GM12864 (cell line): ENCODE data around the gene C7.
"Not testable (repeated sequence)": the region's sequence is repeated elsewhere in the genome, so short reads cannot be mapped to it uniquely, and the experiment has no call there.

ENCODE experiments used
- DNase-seq: peaks from one replicate; pipeline ENCODE4 v3.0.0-alpha.2; 2011; ENCODE audit warnings: low read depth
- H3K4me3 ChIP-seq: 2 replicates; pipeline ENCODE4 v1.5.1; 2011; ENCODE audit warnings: mild to moderate bottlenecking, low read depth, low read length, control low read depth
- TF ChIP-seq, protein P1 (sequence below): IDR thresholded peaks from 2 replicates; pipeline ENCODE4 v1.5.1; 2011; ENCODE audit warnings: low read depth, mild to moderate bottlenecking, moderate library complexity, low read length, control low read depth, inconsistent platforms; ENCODE audit errors: missing control alignments

Gene C7

DNA sequence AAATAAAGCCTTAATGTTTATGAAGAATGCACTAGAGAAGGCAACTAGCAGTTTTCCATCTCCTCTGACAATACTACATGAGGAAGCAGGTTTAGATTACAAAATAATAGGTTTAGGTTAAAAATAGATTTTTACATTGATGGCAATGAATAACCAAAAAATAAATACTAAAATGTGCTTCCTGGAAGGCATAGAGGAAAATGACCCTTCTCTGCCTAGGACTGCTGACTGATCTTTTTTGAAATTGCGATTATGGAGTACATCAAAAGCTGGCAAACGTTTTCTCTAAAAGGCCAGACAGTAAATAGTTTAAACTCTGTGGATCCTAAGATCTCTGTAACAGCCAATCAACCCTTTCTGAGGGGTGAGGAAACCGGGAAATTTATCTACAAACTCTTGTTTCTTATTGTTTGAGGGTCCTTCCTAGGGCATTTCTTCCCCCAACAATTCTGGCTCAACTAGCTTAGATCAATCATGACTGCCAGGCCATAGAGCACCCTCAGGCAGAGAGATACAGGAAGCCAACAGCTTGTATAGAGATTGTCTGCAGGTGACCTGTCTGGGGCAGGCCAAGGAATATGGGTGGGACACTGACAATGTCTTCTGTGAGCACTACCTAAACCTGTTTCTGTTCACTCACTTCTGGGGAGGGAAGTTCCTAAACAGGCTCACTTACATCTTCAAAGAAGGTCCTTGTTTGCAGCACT, 94.5 kb downstream of the C7 start:
- DNase-seq: no peak
- TF ChIP-seq, protein P1, sequence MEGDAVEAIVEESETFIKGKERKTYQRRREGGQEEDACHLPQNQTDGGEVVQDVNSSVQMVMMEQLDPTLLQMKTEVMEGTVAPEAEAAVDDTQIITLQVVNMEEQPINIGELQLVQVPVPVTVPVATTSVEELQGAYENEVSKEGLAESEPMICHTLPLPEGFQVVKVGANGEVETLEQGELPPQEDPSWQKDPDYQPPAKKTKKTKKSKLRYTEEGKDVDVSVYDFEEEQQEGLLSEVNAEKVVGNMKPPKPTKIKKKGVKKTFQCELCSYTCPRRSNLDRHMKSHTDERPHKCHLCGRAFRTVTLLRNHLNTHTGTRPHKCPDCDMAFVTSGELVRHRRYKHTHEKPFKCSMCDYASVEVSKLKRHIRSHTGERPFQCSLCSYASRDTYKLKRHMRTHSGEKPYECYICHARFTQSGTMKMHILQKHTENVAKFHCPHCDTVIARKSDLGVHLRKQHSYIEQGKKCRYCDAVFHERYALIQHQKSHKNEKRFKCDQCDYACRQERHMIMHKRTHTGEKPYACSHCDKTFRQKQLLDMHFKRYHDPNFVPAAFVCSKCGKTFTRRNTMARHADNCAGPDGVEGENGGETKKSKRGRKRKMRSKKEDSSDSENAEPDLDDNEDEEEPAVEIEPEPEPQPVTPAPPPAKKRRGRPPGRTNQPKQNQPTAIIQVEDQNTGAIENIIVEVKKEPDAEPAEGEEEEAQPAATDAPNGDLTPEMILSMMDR: no peak
- H3K4me3 ChIP-seq: no peak overlapping the region

DNA sequence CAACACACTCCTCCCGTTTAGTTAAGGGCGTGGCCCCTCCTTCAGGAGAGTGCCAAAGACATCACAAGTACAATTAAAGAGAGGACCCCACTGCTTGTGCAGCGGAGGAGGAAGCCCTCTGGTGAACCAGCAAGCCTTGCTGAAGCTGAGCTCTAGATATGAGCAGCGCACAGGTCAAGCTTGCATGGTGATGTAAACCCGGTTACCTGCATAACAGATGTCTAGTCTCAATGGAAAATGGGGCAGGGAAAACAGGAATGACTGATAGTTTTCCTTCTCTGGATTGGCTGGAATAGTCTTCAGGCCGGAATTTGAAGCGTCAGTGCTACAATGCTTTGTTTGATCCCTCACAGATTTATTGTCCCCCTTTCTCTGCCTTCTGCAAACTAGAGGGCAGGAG, 95.6 kb downstream of the C7 start:
- TF ChIP-seq, protein P1: no peak
- no peak overlapping the region for H3K4me3 ChIP-seq
- no peak for DNase-seq

DNA sequence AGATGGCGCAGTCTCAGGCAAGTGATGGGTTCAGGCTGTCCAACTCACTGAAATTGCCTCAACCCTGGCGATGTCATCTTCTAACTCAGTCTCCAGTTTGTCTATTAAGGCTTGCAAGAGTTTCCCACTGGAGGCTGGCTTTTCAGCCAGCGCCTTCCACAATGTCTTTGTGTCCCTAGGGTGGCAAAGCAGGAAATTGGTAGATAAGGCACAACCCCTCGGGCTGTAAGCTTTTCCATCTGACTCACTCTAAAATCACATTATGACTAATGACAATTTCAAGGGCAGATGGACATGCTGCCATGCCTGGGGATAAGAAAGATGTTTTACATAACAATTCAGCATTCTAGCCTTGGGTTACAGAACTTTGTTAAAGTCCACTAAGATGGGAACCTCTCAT, 99.9 kb downstream of the C7 start:
- TF ChIP-seq, protein P1: no peak
- no peak overlapping the region for H3K4me3 ChIP-seq
- DNase-seq: no peak

DNA sequence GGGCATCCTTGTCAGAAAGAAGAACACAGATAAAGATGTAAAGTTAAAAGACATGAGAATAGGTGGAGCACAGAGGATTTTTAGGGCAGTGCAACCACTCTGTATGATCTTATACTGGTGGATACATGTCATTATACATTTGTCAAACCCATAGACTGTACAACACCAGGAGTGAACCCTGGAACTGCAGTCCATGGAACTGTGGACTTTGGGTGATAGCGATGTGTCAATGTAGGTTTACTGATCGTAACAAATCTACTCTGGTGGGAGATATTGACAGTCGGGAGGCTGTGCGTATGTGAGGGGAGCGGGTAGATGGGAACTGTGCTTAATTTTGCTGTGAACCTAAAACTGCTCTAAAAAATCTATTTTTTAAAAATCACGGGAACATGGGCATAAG, 101.3 kb downstream of the C7 start:
- H3K4me3 ChIP-seq: no peak overlapping the region
- no peak for DNase-seq
- TF ChIP-seq, protein P1: no peak

DNA sequence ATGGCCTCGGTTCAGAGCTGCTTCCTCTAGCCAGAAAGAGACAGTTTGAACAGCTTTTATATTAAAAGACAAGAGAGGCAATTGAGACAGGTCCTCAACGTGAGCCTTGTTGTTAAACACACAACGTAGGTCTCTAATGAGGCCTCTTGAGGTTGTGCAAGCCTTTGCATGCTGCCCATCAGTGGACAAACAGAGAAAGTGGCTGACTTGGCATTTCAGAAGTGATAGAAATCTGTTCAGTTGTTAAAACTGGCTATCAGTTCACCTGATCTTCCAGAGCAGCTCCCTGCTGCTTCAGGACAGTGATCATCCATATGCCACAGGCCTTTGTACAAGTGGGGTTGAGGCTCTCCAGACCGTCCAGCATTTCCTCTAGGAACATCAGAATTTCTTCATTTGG, 103.0 kb downstream of the C7 start:
- H3K4me3 ChIP-seq: no peak overlapping the region
- no peak for DNase-seq
- TF ChIP-seq, protein P1: no peak

DNA sequence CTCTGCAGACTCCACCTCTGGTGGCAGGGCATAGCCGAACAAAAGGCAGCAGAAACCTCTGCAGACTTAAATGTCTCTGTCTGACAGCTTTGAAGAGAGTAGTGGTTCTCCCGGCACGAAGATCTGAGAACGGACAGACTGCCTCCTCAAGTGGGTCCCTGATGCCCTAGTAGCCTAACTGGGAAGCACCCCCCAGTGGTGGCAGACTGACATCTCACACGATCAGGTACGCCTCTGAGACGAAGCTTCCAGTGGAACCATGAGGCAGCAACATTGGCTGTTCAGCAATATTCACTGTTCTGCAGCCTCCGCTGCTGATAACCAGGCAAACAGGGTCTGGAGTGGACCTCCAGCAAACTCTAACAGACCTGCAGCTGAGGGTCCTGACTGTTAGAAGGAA, 113.3 kb downstream of the C7 start:
- not testable (repeated sequence) for H3K4me3 ChIP-seq, DNase-seq
